ENCODE data around the gene TNFSF8. TPM values are rescaled to one million over a fixed set of nuclear protein-coding genes. Genes with fewer than 3 reads are reported as not detected.
A peak's percentile ranks its signal among the peaks of the same experiment; 100 is the strongest.

TNFSF8 gene
- total RNA-seq, 1 donor: not detected

DNA sequence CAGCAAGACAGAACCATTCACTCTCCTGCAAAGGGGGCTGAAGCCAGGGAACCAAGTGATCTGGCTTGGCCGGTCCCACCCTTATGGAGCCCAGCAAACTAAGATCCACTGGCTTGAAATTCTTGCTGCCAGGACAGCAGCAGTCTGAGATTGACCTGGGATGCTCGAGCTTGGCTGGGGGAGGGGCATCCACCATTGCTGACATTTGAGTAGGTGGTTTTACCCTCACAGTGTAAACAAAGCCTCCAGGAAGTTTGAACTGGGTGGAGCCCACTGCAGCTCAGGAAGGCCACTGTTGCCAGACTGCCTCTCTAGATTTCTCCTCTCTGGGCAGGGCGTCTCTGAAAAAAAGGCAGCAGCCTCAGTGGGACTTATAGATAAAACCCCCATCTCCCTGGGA, 60.5 kb downstream of the TNFSF8 start:
- no peaks in the 10 kb centered on the region for H3K79me2 ChIP-seq (ENCODE audit: insufficient read depth, low read length)
- DNase-seq (ENCODE audit: insufficient read length, low spot score, missing footprints): no peak
- no peaks in the 10 kb centered on the region for H3K27me3 ChIP-seq (ENCODE audit: insufficient read depth, low read length)
- H4K20me1 ChIP-seq (ENCODE audit: insufficient read depth, low read length): no peaks in the 10 kb centered on the region
- H2AFZ ChIP-seq (ENCODE audit: low read length): no peak overlapping the region
- H3K4me1 ChIP-seq (ENCODE audit: insufficient read depth, low read length): no peaks in the 10 kb centered on the region
- no peak overlapping the region for H3K27ac ChIP-seq (ENCODE audit: low read depth, low read length)
- H3K9me3 ChIP-seq (ENCODE audit: low read depth, low read length): no peaks in the 10 kb centered on the region
- no peak overlapping the region for H3K4me2 ChIP-seq (ENCODE audit: insufficient read depth, low read length)
- no peaks in the 10 kb centered on the region for H3K36me3 ChIP-seq (ENCODE audit: insufficient read depth, low read length)
- H3K4me3 ChIP-seq (ENCODE audit: insufficient read depth, low read length): no peak overlapping the region
- TF ChIP-seq, protein P1, sequence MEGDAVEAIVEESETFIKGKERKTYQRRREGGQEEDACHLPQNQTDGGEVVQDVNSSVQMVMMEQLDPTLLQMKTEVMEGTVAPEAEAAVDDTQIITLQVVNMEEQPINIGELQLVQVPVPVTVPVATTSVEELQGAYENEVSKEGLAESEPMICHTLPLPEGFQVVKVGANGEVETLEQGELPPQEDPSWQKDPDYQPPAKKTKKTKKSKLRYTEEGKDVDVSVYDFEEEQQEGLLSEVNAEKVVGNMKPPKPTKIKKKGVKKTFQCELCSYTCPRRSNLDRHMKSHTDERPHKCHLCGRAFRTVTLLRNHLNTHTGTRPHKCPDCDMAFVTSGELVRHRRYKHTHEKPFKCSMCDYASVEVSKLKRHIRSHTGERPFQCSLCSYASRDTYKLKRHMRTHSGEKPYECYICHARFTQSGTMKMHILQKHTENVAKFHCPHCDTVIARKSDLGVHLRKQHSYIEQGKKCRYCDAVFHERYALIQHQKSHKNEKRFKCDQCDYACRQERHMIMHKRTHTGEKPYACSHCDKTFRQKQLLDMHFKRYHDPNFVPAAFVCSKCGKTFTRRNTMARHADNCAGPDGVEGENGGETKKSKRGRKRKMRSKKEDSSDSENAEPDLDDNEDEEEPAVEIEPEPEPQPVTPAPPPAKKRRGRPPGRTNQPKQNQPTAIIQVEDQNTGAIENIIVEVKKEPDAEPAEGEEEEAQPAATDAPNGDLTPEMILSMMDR (IDR thresholded peaks at IDR 0.05; ENCODE audit: extremely low read depth, low read depth, low read length): no peak

DNA sequence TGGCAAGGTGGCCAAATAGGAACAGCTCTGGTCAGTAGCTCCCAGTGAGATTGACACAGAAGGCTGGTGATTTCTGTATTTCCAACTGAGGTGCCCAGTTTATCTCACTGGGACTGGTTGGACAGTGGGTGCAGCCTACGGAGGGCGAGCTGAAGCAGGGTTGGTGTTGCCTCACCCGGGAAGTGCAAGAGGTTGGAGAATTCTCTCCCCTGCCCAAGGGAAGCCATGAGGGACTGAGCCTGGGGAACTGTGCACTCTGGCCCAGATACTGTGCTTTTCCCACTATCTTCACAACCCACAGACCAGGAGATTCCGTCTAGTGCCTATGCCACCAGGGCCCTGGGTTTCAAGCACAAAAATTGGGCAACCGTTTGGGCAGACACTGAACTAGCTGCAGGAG, 61.0 kb downstream of the TNFSF8 start:
- no peaks in the 10 kb centered on the region for H4K20me1 ChIP-seq (ENCODE audit: insufficient read depth, low read length)
- no peak overlapping the region for H3K4me3 ChIP-seq (ENCODE audit: insufficient read depth, low read length)
- no peaks in the 10 kb centered on the region for H3K36me3 ChIP-seq (ENCODE audit: insufficient read depth, low read length)
- no peak overlapping the region for H3K4me2 ChIP-seq (ENCODE audit: insufficient read depth, low read length)
- no peak overlapping the region for H2AFZ ChIP-seq (ENCODE audit: low read length)
- H3K27ac ChIP-seq (ENCODE audit: low read depth, low read length): no peak overlapping the region
- no peaks in the 10 kb centered on the region for H3K4me1 ChIP-seq (ENCODE audit: insufficient read depth, low read length)
- no peaks in the 10 kb centered on the region for H3K27me3 ChIP-seq (ENCODE audit: insufficient read depth, low read length)
- DNase-seq (ENCODE audit: insufficient read length, low spot score, missing footprints): no peak
- H3K79me2 ChIP-seq (ENCODE audit: insufficient read depth, low read length): no peaks in the 10 kb centered on the region
- TF ChIP-seq, protein P1 (IDR thresholded peaks at IDR 0.05; ENCODE audit: extremely low read depth, low read depth, low read length): no peak
- H3K9me3 ChIP-seq (ENCODE audit: low read depth, low read length): no peaks in the 10 kb centered on the region

DNA sequence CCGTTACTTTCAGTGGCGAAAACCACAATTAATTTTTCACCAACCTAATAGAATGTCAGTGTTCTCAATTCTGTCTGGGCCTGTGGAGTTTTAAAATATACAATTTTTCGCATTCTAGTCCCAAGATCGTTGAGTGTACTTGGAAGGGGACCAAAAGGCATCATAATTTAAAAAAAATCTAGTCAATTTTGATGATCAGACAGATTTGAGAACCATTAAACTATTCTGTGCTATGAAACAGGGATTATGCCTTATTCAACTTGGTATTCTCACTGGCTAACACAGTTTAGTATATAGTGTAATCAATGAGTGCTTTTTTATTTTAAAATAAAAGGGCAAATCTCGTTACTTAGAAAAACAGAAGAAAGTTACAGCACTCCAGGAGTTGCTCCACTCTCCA, 63.1 kb downstream of the TNFSF8 start:
- Histone ChIP-seq H3K4me2 (ENCODE audit: insufficient read depth, low read length) (no peak overlapping the region), H2AFZ (ENCODE audit: low read length) (no peak overlapping the region), H3K4me3 (ENCODE audit: insufficient read depth, low read length) (no peak overlapping the region), H3K79me2 (ENCODE audit: insufficient read depth, low read length) (no peaks in the 10 kb centered on the region), H3K36me3 (ENCODE audit: insufficient read depth, low read length) (no peaks in the 10 kb centered on the region), H3K4me1 (ENCODE audit: insufficient read depth, low read length) (no peaks in the 10 kb centered on the region), H4K20me1 (ENCODE audit: insufficient read depth, low read length) (no peaks in the 10 kb centered on the region), H3K9me3 (ENCODE audit: low read depth, low read length) (no peaks in the 10 kb centered on the region), H3K27me3 (ENCODE audit: insufficient read depth, low read length) (no peaks in the 10 kb centered on the region), H3K27ac (ENCODE audit: low read depth, low read length) (no peak overlapping the region)
- TF ChIP-seq, protein P1 (IDR thresholded peaks at IDR 0.05; ENCODE audit: extremely low read depth, low read depth, low read length): no peak
- no peak for DNase-seq (ENCODE audit: insufficient read length, low spot score, missing footprints)

DNA sequence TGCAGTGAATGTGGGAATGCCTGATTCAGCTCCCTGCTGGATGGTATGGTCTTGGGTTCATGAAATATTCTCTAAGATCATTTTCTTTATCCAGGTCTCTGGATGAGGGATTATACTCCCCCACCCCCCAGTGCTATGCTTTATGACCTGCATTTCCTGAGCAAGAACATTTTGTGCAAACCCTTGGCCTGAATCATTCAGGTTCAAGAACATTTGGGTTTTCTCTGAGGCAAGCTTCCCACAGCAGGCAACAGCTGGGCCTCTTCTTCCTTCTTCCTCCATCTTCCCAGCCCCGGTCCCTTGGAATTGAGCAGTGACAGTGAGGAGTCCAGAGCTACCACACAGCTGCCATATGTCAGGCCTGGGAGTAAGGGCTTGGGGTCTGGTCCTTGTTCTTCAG, 65.9 kb downstream of the TNFSF8 start:
- H3K9me3 ChIP-seq (ENCODE audit: low read depth, low read length): no peaks in the 10 kb centered on the region
- H3K4me1 ChIP-seq (ENCODE audit: insufficient read depth, low read length): no peaks in the 10 kb centered on the region
- H2AFZ ChIP-seq (ENCODE audit: low read length): peak overlapping the region; percentile 10
- no peak overlapping the region for H3K4me3 ChIP-seq (ENCODE audit: insufficient read depth, low read length)
- no peaks in the 10 kb centered on the region for H3K27me3 ChIP-seq (ENCODE audit: insufficient read depth, low read length)
- H3K27ac ChIP-seq (ENCODE audit: low read depth, low read length): no peak overlapping the region
- no peak overlapping the region for H3K4me2 ChIP-seq (ENCODE audit: insufficient read depth, low read length)
- no peaks in the 10 kb centered on the region for H3K79me2 ChIP-seq (ENCODE audit: insufficient read depth, low read length)
- no peaks in the 10 kb centered on the region for H4K20me1 ChIP-seq (ENCODE audit: insufficient read depth, low read length)
- DNase-seq (ENCODE audit: insufficient read length, low spot score, missing footprints): peak; percentile 13
- H3K36me3 ChIP-seq (ENCODE audit: insufficient read depth, low read length): no peaks in the 10 kb centered on the region
- TF ChIP-seq, protein P1 (IDR thresholded peaks at IDR 0.05; ENCODE audit: extremely low read depth, low read depth, low read length): no peak
